ENCODE results near the gene SMAP2. TPM values are rescaled to one million over a fixed set of nuclear protein-coding genes. Genes with fewer than 3 reads are reported as not detected.

SMAP2 gene
- total and polyA plus RNA-seq, 2 of the 4 experiments (the other 2 are of a cell fraction), result 30.1 to 31.0 TPM

DNA sequence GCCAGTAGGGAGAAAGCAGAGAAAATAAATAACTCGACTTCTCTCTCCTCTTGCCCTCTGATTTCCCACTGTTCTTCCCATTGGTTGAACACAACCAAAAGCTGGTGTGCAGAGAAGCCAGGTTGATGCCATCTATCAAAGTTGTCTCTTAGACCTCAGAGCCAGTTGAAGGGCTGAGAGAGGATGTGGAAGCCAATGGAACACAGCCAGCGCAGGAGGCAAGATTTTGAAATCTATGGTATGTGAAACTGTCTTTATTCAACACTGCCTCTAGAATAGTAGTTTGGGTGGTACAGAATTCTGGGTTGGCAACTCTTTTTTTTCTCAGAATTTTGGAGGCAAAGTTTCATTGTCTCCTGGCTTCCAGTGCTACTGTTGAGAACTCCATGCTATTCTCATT, 11.3 kb upstream of the SMAP2 start:
- ChIA-PET POLR2A (ENCODE audit: unreplicated experiment) (no interaction called here), CTCF (interaction anchor here (1.6 kb wide), 1 partner anchor 43 kb away, joined by 3 read pairs; no protein-coding TSS in a partner anchor)
- Histone ChIP-seq H3K9ac (ENCODE audit: low read depth, low read length) (no peak overlapping the region), H4K91ac (ENCODE audit: insufficient read depth, low read depth, low read length) (no peak overlapping the region), H3K4ac (ENCODE audit: low read depth, low read length) (no peak overlapping the region), H2BK15ac (ENCODE audit: low read depth, low read length) (no peak overlapping the region), H3K9me1 (ENCODE audit: insufficient read depth, low read length) (no peaks in the 10 kb centered on the region), H3K4me1 (ENCODE audit: control insufficient read depth, insufficient read depth, low read length) (no peaks in the 10 kb centered on the region), H3K4me3 (ENCODE audit: insufficient read depth, low read depth, low read length) (no peak overlapping the region), H2BK120ac (ENCODE audit: low read depth, low read length) (no peak overlapping the region), H3K27me3 (ENCODE audit: control insufficient read depth, insufficient read depth, low read length) (peaks cover 11% of the 10 kb centered on the region), H2AFZ (replicated peaks; ENCODE audit: low read length, poor library complexity) (no peak overlapping the region), H3K23ac (ENCODE audit: low read depth, low read length) (no peak overlapping the region), H2AK5ac (ENCODE audit: low read depth, low read length) (no peak overlapping the region), H3K27ac (ENCODE audit: insufficient read depth, low read length) (no peak overlapping the region), H2AK9ac (replicated peaks; ENCODE audit: low read depth, low read length, poor library complexity) (no peak overlapping the region), H3K9me3 (ENCODE audit: control insufficient read depth, insufficient read depth, low read length) (peaks cover 9% of the 10 kb centered on the region), H3K36me3 (ENCODE audit: control insufficient read depth, insufficient read depth, low read length) (no peaks in the 10 kb centered on the region), H4K8ac (ENCODE audit: low read depth in 2 of 2, low read length in 2 of 2) (no peak overlapping the region), H3K14ac (replicated peaks; ENCODE audit: low read depth, low read length) (no peak overlapping the region), H3K79me1 (ENCODE audit: low read depth in 1 of 2, low read length in 2 of 2) (no peaks in the 10 kb centered on the region), H4K5ac (ENCODE audit: low read depth, low read length) (no peak overlapping the region), H2BK5ac (ENCODE audit: low read depth, low read length, poor library complexity, severe bottlenecking) (no peak overlapping the region), H3K4me2 (ENCODE audit: low read depth, low read length) (no peak overlapping the region), H3K56ac (ENCODE audit: extremely low read depth, insufficient read depth, low read length) (no peak overlapping the region), H3K18ac (ENCODE audit: low read depth, low read length) (no peak overlapping the region), H2BK20ac (ENCODE audit: low read depth, low read length) (no peak overlapping the region), H4K20me1 (ENCODE audit: insufficient read depth, low read length) (no peaks in the 10 kb centered on the region)
- no peak for TF ChIP-seq RCOR1 (IDR thresholded peaks at IDR 0.05; ENCODE audit: insufficient replicate concordance, low read length)
- no peak for TF ChIP-seq FOS (IDR thresholded peaks at IDR 0.05; ENCODE audit: low read depth, low read length)
- TF ChIP-seq CHD1 (IDR thresholded peaks at IDR 0.05; ENCODE audit: low read depth, low read length), result no peak
- no peak for TF ChIP-seq POLR2A (IDR thresholded peaks at IDR 0.05; ENCODE audit: low read depth, low read length)
- TF ChIP-seq NFE2L2 (IDR thresholded peaks at IDR 0.05; ENCODE audit: low read depth, low read length), result no peak
- TF ChIP-seq RAD21 (IDR thresholded peaks at IDR 0.05; ENCODE audit: low read length), result no peak
- TF ChIP-seq MAFK (IDR thresholded peaks at IDR 0.05; ENCODE audit: low read depth, low read length), result no peak
- no peak for TF ChIP-seq CEBPB (IDR thresholded peaks at IDR 0.05; ENCODE audit: low read depth, low read length)
- no peak for TF ChIP-seq MXI1 (IDR thresholded peaks at IDR 0.05; ENCODE audit: borderline replicate concordance, low read depth, low read length)
- no peak for TF ChIP-seq ELK1 (IDR thresholded peaks at IDR 0.05; ENCODE audit: borderline replicate concordance, low read depth, low read length)
- no peak for TF ChIP-seq RFX5 (IDR thresholded peaks at IDR 0.05; ENCODE audit: low read depth, low read length)
- TF ChIP-seq SMC3 (IDR thresholded peaks at IDR 0.05; ENCODE audit: low read depth, low read length), result no peak
- no peak for TF ChIP-seq CTCF (conservative IDR thresholded peaks at IDR 0.05; ENCODE audit: low read depth, low read length)
- no peak for TF ChIP-seq MAZ (IDR thresholded peaks at IDR 0.05; ENCODE audit: borderline replicate concordance, low read depth, low read length)
- TF ChIP-seq, protein P1, sequence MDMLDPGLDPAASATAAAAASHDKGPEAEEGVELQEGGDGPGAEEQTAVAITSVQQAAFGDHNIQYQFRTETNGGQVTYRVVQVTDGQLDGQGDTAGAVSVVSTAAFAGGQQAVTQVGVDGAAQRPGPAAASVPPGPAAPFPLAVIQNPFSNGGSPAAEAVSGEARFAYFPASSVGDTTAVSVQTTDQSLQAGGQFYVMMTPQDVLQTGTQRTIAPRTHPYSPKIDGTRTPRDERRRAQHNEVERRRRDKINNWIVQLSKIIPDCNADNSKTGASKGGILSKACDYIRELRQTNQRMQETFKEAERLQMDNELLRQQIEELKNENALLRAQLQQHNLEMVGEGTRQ (IDR thresholded peaks at IDR 0.05; ENCODE audit: low read depth, low read length), result no peak
- no peak for TF ChIP-seq BHLHE40 (IDR thresholded peaks at IDR 0.05; ENCODE audit: low read depth, low read length)
- no peak for ATAC-seq (ENCODE audit: low read depth)
- BruUV-seq (replicated peaks), result no TSS peak
- intact Hi-C loops (cut with micrococcal nuclease), result no loop called here
- in situ Hi-C loops (cut with MboI; ENCODE audit: low sequenced_read_pairs), result no loop called here
- dilution Hi-C loops (cut with HindIII; ENCODE audit: low sequenced_read_pairs, unreplicated experiment), result no loop called here
- DNase-seq, result no peak
- WGBS, 2 experiments (ENCODE audit: extremely low coverage in 2 of 2, insufficient read length in 1 of 2), result no CpG with 5 or more reads among the region's 2 CpGs

Data from IMR-90 (cell line).